Adrenal gland (tissue), 5 donors: ENCODE results near the gene SUGP1.

Experiments used
- CTCF ChIP-seq, 6 experiments: fragments of 450-650 bp in 4 of 6; fragments of 200-600 bp in 2 of 6; sonication (generic) in 1 of 6; IDR thresholded peaks; 1 replicate in 5 of 6; 2 replicates in 1 of 6; pipeline versions ENCODE4 v1.5.1 to v1.8.0; 2016 to 2021; ENCODE audit warnings: antibody characterized with exemption in 6 of 6, mild to moderate bottlenecking in 2 of 6, moderate library complexity in 1 of 6
- POLR2A ChIP-seq, 2 donors: fragments of 450-650 bp; IDR thresholded peaks; one replicate each; pipeline ENCODE4 v1.6.1; 2017; ENCODE audit warnings: antibody characterized with exemption in 2 of 2, mild to moderate bottlenecking in 2 of 2, moderate library complexity in 1 of 2
- donor health status: DM: no; HTN: no; CAD: no.

- no peak for TF ChIP-seq CTCF (IDR thresholded peaks at IDR 0.05)
- no peak for TF ChIP-seq POLR2A (IDR thresholded peaks at IDR 0.05)
Observed at GRCh38 chr19:19226204-19226603, 94.1 kb downstream of the SUGP1 start.
